ENCODE measurements around the gene KLRC1.
"Not testable (repeated sequence)": the region's sequence is repeated elsewhere in the genome, so short reads cannot be mapped to it uniquely, and the experiment has no call there.

The KLRC1 gene

DNA sequence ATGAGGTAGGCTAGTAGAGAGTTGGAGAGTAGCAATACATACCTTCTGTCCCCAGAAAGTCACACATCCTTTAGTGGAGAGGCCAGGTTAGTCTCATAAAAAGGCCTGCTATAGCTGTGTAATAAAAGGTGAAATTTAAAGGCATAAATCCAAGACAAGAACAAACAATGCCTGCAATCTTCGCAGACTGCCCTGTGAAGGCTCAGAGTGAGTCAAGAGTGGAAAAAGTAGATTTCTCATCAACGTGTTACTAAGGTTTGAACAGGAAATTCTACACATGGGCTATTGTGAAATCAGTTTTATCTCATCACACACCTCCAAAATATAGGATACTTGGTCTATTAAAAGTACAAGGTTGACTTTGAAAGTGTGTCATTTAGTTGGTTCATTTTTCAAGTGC is at the start of gene KLRC1:
Gene KLRC1, minus strand, starts transcription at position 222 of the 400 bp plus-strand sequence. CDS start 2,221 bp downstream, outside the sequence.
- DNase-seq = no peak

GRCh38 chr12:10501030-10501429 is 47.9 kb upstream of the KLRC1 start:
- no peak for DNase-seq

GRCh38 chr12:10498042-10498441 is 44.9 kb upstream of the KLRC1 start:
- DNase-seq = no peak

- DNase-seq = no peak
These were observed 44.4 kb upstream of the KLRC1 start for GRCh38 chr12:10497602-10498001.

- DNase-seq = no peak
These were observed 38.6 kb upstream of the KLRC1 start for GRCh38 chr12:10491766-10492165.

DNA sequence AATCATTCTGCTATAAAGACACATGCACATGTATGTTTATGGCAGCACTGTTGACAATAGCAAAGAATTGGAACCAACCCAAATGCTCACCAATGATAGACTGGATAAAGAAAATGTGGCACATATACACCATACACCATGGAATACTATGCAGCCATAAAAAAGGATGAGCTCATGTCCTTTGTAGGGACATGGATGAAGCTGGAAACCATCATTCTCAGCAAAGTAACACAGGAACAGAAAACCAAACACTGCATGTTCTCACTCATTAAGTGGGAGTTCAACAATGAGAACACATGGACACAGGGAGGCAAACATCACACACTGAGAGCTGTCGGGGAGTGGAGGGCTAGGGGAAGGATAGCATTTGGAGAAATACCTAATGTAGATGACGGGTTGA is 34.2 kb upstream of the KLRC1 start:
- DNase-seq = not testable (repeated sequence)

- not testable (repeated sequence) for DNase-seq
These were observed 28.7 kb upstream of the KLRC1 start for GRCh38 chr12:10481901-10482300.

DNA sequence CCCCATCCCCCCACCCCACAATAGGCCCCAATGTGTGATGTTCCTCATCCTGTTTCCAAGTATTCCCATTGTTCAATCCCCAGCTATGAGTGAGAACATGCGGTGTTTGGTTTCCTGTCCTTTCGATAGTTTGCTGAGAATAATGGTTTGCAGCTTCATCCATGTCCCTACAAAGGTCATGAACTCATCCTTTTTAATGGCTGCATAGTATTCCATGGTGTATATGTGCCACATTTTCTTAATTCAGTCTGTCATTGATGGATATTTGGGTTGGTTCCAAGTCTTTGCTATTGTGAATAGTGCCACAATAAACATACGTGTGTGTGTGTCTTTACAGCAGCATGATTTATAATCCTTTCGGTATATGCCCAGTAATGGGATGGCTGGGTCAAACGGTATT is 19.6 kb upstream of the KLRC1 start:
- not testable (repeated sequence) for DNase-seq

DNA sequence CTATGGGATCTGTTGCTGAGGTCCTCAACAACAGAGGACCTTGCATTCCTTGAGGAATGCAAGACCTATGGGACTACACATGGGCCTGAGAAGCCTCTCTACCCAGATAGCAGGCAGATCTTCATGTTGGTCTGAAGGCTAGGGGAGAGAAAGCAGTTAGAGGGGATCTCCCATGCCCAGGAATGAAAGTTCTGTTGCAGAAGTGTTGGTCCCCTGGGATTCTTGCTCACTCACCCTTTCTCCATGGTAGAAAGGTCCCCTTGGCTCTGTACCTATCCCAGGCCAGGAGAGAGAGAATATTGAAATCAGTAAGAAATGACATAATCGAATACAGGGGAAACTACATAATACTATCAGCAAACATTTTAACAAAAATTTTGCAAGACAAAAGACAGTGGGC is 16.5 kb upstream of the KLRC1 start:
- no peak for DNase-seq

GRCh38 chr12:10466311-10466710 is 13.1 kb upstream of the KLRC1 start:
- no peak for DNase-seq

GRCh38 chr12:10457760-10458159 is 4.6 kb upstream of the KLRC1 start:
- DNase-seq = no peak

- no peak for DNase-seq
These were observed 3.7 kb upstream of the KLRC1 start for GRCh38 chr12:10456856-10457255.

DNA sequence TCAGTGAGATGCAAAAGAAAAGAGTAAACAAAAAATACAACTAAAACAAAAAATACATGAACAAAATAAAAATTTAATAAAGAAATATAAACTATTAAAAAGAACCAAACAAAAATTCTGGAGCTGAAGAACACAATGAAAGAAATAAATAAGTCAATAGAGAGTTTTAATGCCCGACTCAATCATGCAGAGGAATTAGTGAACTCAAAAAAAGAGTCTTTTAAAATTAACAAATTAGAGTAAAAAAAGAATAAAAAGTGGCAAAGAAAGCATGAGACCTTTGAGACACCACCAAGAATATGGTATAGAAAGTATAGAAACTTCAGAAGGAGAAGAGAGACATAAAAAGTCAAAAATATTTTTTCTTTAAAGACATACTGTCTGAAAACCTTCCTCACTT is 2.6 kb upstream of the KLRC1 start:
- no peak for DNase-seq

GRCh38 chr12:10454531-10454930 is 1.4 kb upstream of the KLRC1 start:
- no peak for DNase-seq

DNA sequence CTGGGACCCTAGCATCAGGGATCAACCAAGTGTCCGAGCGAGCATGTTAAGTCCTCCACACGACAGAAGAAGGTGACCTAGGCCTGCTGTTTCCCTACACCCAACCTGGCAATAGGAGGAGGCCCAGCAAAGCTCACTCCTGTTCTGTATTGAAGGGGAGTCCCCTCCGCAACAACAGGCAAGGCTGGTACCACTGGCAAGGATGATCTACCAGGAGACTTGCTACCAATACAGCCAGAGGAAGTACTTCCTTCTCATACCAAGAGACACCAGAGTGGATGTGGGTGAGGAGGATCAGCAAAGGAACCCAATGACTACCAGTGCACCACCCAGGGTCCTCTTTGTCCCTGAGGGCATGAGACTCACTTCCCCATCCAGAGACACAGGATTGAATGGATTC is 4.9 kb downstream of the KLRC1 start:
- no peak for DNase-seq

- DNase-seq = not testable (repeated sequence)
These were observed 7.1 kb downstream of the KLRC1 start for GRCh38 chr12:10446052-10446451.

- not testable (repeated sequence) for DNase-seq
These were observed 12.0 kb downstream of the KLRC1 start for GRCh38 chr12:10441144-10441543.

DNA sequence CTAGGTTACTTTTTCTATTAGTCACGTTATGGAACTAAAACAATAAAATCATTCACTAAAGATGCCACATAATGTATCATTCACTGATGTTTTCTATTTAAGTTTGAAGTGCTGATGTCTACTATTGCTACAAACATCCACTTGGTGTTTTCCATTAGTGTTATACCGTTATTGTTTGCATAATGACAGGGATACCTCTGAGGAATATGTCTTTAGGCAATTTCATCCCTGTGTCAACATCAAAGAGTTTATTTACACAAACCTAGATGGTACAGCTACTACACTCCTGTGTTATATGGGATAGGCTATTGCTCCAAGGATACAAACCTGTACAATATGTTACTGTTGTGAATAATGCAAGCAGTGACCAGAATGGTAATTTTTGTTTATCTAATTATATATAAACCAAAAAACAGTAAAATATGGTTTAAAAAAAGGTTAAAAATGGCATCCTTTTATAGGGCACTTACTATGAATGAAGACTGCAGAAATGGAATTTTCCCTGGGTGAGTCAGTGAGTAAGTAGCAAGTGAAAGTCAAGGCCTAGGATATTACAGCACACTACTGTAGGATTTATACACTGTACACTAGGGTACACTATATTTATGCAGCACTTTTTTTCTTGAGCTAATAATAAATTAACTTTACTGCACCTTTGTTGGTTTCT is 13.4 kb downstream of the KLRC1 start:
- DNase-seq = not testable (repeated sequence)

GRCh38 chr12:10437601-10438000 is 15.6 kb downstream of the KLRC1 start:
- DNase-seq = not testable (repeated sequence)

GRCh38 chr12:10435816-10436215 is 17.4 kb downstream of the KLRC1 start, which contains the start of gene KLRC2:
Gene KLRC2, minus strand, starts transcription at chr12:10436010. Its CDS starts 24 bp downstream, at chr12:10435986.
- peak; percentile 1 for DNase-seq

DNA sequence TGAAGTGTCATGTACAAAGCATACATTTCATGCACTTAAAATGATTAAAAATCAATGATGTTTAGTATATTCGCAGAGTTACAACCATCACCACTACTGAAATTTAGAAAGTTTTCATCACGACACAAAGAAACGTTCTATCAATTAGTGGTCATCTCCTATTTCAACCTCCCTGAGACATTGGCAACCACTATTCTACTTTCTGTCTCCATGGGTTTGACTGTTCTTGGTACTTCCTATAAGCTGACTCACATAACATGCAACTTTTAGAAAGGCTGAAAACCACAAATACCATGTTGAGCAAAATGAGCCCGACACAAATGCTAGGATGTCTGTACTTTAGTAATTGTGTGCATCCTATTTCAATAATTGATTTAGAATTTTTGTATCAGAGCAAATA is 22.6 kb downstream of the KLRC1 start:
- not testable (repeated sequence) for DNase-seq

DNA sequence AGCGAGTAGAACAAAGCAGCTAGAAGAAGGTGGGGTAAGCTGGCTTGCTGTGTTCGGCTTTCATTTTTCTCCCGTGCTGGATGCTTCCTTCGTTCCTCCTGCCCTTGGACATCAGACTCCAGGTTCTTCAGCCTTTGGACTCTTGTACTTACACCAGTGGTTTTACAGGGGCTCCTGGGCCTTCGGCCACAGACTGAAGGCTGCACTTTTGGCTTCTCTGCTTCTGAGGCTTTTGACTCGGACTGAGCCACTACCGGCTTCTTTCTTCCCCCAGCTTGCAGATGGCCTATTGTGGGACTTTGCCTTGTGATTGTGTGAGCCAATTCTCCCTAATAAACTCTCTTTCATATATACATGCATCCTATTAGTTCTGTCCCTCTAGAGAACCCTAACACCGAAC is 27.2 kb downstream of the KLRC1 start:
- DNase-seq = not testable (repeated sequence)

DNA sequence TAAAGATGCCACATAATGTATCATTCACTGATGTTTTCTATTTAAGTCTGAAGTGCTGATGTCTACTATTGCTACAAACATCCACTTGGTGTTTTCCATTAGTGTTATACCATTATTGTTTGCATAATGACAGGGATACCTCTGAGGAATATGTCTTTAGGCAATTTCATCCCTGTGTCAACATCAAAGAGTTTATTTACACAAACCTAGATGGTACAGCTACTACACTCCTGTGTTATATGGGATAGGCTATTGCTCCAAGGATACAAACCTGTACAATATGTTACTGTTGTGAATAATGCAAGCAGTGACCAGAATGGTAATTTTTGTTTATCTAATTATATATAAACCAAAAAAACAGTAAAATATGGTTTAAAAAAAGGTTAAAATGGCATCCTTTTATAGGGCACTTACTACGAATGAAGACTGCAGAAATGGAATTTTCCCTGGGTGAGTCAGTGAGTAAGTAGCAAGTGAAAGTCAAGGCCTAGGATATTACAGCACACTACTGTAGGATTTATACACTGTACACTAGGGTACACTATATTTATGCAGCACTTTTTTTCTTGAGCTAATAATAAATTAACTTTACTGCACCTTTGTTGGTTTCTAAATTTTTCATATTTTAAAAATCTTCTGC is 28.8 kb downstream of the KLRC1 start:
- DNase-seq = not testable (repeated sequence)

DNA sequence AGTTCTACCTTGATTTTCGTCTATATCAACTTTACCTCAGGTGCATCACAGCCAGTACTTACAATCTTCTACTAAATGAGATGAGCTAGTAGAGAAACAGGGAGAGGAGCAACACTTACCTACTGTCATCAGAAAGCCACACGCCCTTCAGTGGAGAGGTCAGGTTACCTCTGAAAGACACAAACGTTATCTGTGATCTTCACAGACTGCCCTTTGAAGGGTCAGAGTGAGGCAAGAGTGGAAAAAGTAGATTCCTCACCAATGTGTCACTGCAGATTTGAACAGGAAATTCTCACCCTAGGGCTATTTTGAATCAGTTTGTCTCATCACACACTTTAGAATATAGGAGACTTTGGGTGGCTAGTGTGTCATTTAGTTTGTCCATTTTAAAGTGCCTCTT is 31.0 kb downstream of the KLRC1 start:
- not testable (repeated sequence) for DNase-seq

- not testable (repeated sequence) for DNase-seq
These were observed 32.8 kb downstream of the KLRC1 start, which contains the start of gene KLRC3 for GRCh38 chr12:10420334-10420733. Gene KLRC3, minus strand, starts transcription at chr12:10420595. Its CDS starts 45 bp downstream, at chr12:10420550.

Measured in KG1 (cell line).